T-helper 2 cell treated with Interferon-gamma antibody and Interleukin-4, amounts not matched to agents 100 ng/mL and 5 ng/mL, for 36 hours (primary cell): ENCODE measurements around the gene C19orf47. TPM values are rescaled to one million over a fixed set of nuclear protein-coding genes. Genes with fewer than 3 reads are reported as not detected.

Experiments
- intact Hi-C: fragments of 100-400 bp; cut with micrococcal nuclease; formaldehyde crosslinking; loops from one replicate; pipeline ENCODE4 v1.15.1; 2023
- total RNA-seq: library from RNA; stranded (reverse); gene quantifications from 2 replicates; pipeline ENCODE4 v1.2.3, GENCODE V29; 2022

The C19orf47 gene, protein sequence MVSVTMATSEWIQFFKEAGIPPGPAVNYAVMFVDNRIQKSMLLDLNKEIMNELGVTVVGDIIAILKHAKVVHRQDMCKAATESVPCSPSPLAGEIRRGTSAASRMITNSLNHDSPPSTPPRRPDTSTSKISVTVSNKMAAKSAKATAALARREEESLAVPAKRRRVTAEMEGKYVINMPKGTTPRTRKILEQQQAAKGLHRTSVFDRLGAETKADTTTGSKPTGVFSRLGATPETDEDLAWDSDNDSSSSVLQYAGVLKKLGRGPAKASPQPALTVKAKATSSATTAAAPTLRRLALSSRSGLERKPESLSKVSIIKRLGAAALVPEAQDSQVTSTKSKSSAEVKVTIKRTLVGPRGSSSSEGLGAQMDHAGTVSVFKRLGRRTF
- total RNA-seq, result 25.6 and 26.3 TPM in 2 replicates

DNA sequence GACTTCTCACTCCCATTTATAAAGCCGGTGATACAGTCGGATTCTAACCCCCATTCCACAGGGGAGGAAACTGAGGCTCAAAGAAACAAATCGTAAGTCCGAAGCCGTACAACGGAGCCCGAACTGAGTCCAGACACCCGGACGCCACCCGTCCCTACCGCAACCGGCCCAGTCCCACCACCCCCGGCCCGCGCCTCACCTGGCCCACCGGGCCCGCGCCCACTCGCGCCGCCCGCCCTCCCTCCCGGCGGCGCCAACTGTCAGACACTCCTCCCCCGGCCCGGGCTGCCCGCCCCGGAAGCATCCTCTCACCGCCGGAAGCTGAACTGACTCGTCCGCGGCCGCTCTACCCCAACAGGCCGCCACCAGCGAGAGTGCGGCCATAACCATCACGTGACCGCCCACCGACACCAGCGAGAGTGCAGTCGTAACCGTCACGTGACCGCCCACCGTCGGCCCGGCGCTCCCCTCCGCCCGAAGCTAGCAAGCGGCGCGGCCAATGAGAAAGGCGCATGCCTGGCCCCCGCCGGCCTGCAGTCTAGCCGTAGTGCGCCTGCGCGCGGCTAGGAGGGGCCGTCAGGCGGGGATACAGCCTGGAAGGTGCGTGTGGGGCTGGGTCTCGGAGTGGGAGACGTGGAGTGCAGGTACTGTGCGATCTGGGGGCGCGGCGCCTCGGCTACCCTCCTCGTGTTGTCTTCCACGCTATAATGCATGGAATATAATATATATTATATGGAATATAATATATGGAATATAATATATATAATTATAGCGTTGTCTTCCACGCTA, at the start of gene C19orf47, which contains the start of gene PLD3:
TSS of gene C19orf47 (minus strand) at position 273 of the 789 bp plus-strand sequence. CDS start 6,540 bp downstream, outside the sequence.
TSS of gene PLD3 (plus strand) at position 571 of the 789 bp plus-strand sequence. CDS start 17,789 bp downstream, outside the sequence.
- intact Hi-C loops, result loop anchor here (1.0 to 5.0 kb wide), 5 partner anchors 63 to 369 kb away; partner anchors contain the start of genes AKT2, BLVRB, COQ8B and ITPKC

DNA sequence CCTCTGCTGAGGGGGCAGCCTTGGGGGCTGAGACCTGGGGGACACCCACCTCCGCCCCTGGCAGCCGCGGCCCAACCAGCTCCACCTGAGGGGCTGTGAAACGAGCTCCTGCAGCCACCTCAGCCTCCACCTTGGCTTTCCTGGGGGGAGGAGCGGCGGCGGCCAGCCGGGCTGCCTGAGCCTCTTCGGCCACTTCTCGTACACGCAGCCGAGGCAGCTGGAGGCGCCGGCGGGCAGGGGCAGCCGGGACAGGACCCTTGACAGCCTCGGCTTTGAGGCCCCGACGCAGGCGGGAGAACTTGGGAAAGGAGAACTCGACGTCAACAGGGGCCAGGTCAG, 49.3 kb upstream of the C19orf47 start:
- intact Hi-C loops, result no loop called here

DNA sequence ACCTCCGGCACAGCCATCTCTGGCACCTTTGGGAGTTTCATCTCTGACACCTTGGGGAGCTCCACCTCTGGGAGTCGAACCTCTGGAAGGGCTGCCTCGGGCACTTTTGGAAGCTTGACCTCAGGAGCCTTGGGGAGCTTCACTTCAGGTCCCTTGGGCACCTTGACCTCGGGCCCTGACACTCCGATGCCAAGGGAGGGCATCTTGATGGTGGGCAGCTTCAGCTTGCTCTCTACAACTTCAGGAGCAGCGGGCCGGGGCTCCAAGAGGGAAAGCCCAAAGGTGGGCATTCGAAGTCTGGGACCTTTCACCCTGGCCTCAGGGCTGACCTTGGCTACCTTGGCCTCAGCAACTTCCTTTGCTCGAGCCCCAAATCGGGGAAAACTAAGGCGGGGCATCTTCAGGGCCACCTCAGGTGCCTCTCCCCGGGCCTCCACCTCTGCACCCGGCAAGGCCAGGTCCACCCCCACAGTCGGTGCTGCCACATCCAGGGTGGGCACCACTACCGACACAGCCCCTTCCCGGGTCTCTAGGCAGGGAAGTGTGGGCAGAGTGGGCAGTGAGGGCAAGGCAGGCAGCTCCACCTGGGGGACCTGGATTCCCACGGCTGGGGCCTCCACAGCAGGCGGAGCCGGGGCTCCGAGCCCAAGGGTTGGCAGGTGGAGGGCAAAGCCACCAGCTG, 48.8 kb upstream of the C19orf47 start:
- intact Hi-C loops, result no loop called here

DNA sequence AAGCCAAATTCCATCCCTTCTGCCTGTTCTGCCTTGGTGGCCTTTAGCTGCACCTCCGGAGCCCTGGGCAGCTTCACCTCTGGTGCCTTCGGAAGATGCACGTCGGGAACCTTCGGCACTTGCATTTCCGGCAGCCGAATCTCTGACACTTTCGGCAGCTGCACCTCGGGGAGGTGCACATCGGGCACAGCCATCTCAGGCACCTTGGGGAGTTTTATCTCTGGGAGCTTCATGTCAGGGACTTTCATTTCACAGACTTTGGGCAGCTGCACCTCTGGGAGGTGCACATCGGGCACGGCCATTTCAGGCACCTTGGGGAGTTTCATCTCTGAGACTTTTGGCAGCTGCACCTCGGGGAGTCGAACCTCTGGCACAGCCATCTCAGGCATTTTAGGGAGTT, 47.8 kb upstream of the C19orf47 start:
- intact Hi-C loops, result no loop called here

DNA sequence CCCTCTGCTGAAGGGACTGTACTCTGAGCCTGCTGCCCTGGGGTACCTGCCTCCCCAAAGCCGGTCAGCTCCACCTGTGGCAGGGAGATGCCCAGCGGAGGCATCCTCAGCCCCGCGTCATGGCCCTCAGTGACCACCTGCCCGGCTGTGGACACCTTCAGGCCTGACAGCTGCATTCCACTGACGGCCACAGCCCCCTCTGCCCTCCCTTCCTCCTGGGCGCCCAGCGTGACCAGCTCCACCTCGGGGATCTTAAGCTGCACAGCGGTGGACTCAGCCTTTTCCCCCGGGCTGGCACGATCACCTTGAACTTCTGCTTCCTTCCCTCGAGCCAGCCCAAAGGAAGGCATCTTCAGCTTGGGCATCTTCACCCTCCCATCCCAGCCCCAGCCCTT, 46.6 kb upstream of the C19orf47 start:
- intact Hi-C loops, result no loop called here

DNA sequence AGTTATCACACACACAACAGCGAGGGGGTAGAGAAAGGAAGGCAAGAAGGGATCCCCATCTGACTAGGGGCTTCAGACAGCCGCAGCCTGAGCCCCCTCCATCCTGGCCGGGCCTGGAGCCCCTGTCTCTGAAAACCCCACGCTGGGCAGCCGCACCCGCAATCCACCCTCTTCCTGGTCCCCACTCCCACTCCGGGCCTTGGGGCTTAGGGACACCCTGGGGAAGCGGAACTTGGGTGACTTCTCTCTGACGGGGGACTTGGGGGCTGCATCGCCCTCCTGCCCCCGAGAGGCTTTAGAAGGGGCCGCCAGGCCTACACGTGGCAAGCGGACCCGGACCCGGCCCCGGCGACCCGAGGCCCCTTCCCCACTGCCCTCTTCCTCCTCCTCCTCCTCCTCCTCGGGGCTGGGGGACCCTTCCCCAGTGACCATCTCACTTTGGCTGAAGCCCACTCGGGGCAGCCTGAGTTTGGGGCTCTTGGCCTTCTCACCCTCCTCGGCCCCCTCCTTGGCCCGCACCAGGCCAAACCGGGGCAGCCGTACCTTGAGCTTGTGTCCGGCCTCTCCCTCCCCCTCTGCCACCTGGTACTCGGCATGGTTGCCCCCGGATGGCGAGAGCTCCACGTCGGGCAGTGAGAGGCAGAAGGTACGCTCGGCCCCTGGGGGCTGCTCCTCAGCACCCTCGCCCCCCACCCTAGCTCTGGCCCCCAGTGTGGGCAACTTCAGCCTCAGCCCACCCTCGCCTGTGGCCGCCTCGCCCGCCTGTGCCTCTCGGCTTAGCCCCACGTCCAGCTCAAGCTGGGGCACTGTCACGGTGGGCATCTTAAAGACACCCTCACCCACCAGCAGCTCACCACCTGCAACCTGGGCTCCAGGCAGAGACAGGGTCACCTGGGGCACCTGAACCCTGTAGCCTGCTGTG, 46.0 kb upstream of the C19orf47 start:
- intact Hi-C loops, result no loop called here

DNA sequence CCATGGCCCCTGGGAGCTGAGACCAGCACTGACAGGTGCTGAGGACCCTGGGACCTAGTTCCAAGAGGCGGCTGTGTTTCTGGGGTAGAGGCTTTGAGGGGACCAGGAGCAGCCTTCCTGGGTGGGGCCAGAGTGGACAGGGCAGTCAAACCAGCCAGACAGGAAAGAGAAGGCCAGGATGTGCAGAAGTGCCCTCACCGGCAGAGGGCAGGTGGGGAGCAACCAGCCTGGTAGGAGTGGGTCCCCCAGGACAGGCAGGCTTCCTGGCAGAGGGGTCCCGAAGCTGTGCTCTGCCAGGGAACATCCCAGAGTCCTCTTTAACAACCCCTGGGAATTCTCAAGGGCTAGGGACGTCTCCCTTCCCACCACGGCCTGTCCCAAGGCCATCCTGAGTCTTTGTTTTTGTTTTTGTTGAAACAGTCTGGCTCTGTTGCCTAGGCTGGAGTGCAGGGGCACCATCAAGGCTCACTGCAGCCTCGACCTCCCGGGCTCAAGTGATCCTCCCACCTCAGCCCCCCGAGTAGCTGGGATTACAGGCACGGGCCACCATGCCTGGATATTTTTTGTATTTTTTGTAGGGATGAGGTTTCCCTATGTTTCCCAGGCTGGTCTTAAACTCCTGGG, 44.8 kb upstream of the C19orf47 start:
- intact Hi-C loops, result no loop called here

DNA sequence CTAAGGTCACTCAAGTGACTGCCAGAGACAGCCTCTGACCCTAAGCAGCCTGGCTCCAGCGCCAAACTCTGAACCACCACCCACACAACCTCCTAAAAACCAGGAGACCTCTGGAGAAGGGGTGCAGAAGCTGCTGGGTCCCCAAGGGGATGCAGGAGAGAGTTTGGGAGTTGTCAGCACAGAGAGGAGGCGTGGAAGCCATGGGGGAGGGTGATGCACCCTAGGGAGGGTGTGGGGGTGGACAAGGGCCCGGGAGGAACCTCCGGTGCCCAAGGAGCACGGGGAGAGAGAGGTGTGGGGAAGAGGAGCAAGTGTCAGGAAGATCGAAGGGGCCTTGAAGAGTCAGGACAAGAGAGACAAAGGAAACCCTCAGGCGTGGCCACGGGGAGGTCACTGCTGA, 43.9 kb upstream of the C19orf47 start:
- intact Hi-C loops, result no loop called here

DNA sequence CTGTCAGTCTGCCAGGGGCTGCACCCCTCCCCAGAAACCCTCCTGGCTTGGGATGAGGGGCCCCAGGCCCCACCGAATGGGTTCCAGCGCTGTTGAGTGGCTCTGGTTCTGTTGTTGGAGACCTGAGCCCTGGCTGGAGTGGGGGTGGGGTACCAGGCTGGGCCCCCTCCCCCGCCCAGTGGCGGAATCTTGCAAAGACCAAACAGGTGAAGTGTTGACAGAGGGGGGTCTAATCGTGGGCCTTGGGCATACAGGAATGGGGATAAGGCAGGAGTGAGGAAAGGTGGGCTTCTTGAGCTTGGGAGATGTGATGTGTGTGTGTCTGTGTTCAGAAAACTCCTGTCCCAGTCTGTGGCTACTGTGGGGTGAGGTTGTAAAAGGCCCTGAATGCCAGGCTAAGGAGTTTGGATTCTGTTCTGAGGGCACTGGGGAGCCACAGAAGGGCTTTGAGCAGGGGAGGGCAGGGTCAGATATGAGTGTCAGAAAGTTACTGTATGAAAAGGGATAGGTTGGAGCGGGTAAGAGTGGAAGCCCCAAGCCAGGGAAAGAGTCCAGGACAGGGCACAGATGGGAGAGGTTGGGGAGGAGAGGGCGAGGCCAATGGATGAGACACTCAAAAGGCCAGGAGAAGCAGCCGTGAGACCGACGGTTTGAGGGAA, 42.0 kb upstream of the C19orf47 start, which contains the start of gene HIPK4:
TSS of gene HIPK4 (minus strand) at position 98 of the 659 bp plus-strand sequence. CDS start 279 bp downstream, outside the sequence.
- intact Hi-C loops, result no loop called here

DNA sequence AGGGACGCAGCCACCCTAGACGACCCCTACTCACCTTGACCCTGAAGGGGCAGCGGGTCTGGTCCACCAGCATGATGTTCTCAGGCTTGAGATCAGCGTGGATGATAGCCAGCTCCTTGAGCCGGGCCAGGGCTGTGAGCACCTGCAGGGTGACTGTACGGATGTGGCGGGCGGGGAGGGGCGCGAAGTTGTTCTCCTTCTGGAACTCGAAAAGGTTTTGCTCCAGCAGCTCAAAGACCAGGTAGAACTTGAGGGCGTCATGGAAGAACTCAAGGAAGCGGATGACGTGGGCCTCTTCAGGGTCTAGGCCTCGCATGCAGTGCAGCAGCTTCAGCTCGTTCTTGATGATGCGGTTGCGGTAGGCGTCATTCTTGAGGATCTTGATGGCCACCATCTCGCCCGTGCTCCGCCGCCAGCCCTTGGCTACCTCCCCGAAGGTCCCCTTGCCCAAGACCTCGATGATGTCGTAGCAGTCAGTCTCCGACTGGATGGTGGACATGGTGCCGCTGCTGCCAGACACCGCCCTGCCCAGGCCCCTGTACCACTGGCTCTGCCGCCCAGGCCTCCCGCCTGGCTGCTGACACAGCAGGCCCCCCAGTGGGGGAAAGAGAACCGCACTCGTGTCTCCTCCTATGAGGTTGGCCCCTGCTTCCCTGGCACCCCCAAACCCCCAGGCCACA, 41.3 kb upstream of the C19orf47 start:
- intact Hi-C loops, result no loop called here

DNA sequence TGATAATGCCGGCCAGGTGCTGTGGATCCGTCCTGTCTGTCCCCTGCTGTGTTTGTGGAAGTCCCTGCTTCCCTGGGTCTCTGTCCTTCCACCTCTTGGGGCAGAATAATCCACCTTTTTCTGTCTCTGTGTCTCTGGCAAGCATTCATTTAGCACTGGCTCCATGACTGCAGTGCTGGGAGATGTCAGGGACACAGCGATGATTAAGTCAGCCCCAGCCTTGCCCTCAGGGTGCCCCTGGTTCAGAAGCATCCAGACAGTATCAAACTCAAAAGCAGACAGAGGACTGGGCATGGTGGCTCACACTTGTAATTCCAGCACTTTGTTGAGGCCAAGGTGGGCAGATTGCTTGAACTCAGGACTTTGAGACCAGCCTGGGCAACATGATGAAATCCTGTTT, 40.3 kb upstream of the C19orf47 start:
- intact Hi-C loops, result no loop called here

DNA sequence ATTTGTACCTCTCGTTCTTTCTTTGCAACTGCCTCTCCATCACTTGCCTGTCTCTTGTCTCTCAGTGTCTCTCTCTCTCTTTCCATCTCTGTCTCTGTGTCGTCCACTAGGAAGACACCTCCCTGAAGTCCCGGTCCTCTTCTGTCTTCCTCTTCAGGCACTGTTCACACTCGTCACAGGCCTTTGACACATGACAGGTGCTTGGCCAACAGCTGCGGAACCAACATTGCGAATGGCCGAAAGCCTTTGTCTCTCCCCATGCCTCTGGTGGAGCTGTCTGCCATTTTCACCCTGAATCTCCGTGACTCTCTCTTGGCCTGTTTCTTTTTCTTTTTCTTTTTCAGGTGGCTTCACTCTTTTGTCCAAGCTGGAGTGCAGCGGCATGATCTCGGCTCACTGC, 39.0 kb upstream of the C19orf47 start:
- intact Hi-C loops, result no loop called here

DNA sequence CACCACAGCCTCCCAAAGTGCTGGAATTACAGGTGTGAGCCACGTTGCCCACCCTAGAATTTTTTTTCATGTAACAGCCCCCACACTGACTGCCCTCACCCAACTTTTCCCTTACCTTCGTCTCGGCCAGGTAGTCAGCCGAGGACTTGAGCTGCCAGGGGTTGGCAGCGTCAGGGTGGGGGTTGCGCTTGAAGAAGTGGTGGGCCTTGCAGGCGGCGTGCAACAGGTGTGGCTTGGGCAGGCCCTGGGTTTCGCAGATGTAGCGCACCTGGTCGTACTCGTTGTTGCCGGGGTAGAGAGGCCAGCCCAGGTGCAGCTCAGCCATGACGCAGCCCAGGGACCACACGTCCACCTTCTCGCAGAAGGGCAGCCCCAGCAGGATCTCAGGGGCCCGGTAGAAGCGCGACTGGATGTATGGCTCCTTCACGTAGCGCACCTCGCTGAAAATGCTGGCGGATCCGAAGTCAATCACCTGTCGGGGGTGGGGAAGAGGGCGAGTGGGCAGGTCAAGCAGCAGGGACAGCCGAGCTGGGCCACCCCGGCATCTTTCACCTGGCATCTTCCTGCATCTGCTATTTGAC, 35.6 kb upstream of the C19orf47 start:
- intact Hi-C loops, result no loop called here

DNA sequence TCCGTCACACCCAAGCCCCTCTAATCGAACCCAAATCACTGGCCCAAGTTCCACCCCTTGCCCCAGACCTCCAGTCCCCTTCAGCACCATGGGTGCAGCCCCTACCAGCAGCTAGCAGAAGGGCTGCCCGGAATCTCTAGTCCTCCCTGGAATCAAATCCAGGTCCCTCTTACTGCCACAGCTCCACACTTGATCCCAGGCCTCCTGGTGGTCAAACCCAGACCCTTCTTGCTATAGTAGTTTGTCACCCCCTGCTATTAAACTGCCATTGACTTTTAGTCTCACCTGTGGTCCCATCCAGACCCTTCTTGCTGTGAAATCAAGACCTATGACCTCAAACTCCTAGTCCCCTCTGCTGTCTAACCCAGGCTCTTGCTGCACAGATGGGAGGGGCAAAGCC, 33.1 kb upstream of the C19orf47 start:
- intact Hi-C loops, result no loop called here

DNA sequence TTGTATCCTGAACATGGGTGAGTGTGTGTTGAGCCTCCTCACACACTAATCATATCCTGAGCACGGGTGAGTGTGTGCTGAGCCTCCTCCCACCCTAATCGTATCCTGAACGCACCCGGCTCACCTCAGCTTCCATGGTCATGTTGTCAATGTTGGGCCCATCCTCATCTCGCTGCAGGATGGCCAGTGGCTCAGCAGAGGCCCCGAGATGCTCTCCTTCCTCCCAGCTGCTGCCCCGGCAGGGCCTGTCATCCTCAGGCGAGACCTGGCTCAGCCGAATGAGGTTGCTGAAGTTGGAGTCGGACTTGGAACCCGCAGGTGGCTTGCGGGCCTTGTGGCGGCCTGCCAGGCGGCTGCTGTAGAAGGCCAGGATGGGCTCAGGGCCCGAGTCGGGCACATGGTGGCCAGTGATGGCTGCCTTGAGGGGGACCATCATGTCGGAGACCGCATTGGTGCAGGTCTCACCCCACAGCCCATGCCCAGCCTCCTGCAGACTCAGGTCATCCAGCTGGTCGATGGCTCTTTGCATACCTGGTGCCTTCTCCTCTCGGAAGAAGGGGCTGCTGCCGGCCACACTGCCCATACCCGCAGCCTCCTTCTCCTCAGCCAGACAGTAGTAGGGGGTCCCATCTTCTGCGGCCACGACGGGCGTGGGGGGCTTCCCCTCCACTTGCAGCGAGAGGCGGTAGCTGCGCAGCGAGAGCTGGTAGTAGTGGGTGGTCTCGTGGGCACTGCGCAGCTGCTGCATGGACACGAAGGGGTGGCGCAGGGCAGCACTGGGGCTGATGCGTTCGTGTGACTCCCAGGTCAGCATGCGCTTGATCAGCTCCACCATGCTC, 32.2 kb upstream of the C19orf47 start:
- intact Hi-C loops, result no loop called here

DNA sequence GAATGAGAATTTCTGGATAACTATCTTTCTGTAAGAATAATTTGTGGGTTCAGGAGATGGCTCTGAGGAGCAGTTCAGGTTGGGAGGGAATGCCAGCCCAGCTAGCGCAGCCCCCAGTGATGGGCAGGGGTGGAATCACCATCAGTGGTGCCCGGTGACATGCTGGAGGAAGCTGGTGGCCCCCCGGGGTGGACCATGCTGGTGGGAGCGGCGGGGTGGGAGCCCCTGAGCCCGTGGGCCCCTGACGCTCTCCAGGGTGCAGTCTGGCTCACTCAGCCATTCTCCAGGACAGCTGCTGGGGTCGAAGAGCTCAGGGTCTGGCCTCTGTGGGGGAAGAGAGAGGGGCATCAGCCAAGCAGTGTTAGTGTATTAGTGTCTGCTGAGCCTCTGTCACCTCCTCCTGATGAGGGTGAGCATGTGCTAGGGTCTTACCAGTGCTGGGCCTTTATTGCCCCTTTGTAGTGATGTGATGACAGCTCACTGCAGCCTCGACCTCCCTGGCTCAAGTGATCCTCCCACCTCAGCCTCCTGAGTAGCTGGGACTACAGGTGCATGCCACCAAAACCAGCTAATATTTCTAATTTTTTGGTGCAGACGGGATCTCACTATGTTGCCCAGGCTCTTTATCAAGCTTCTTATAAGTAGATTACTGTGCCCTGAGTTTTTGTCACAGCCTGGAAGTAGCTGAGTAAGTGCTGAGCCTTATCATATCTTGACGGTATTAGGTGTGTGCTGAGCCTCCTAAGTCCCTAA, 31.4 kb upstream of the C19orf47 start:
- intact Hi-C loops, result no loop called here

DNA sequence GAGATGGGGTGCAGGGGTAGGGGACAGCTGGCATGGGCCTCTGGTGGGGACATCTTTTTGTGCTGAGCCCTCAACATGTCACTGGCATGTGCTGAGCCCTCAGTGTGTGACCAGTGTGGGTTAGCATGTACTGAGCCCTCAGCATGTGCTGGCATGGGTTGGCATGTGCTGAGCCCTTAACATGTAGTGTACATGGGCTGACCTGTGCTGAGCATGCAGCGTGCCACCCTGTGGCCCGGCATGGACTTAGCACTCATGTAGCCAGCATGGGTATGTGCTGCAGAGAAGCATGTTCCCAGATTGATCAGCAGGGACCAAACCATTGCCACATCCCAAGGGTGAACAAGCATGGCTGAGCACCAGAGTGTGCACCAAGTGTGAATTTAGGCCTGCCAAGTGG, 30.3 kb upstream of the C19orf47 start:
- intact Hi-C loops, result no loop called here
